GM19324 (cell line): Measurements from ENCODE around the gene STN1.

ENCODE experiments used
- ATAC-seq: cut with Tn5 transposase; IDR thresholded peaks from one replicate; pipeline ENCODE4 v1.9.1; 2021; ENCODE audit warnings: mild to moderate bottlenecking, moderate library complexity; ENCODE audit not compliant: unreplicated experiment, low FRiP score

STN1 gene

DNA sequence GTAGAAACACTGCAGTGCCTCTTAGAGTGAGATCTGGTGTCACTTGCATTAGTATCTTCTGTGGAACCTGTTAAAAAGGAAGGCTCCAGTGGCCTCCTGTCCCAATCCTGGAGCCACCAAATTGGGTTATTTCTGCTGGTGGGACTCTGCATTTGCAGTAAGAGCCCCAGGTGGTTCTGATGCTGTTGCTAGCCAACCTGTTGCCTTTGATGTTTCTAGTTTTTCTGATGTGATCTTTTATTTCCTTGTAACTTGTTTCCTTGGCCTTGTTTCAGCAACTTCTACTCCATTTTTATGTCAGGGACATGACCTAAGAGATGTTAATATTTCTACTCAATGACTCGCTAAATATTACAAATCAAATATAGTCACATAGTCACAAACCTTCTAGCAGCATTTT is 12.5 kb upstream of the STN1 start:
- no peak for ATAC-seq

DNA sequence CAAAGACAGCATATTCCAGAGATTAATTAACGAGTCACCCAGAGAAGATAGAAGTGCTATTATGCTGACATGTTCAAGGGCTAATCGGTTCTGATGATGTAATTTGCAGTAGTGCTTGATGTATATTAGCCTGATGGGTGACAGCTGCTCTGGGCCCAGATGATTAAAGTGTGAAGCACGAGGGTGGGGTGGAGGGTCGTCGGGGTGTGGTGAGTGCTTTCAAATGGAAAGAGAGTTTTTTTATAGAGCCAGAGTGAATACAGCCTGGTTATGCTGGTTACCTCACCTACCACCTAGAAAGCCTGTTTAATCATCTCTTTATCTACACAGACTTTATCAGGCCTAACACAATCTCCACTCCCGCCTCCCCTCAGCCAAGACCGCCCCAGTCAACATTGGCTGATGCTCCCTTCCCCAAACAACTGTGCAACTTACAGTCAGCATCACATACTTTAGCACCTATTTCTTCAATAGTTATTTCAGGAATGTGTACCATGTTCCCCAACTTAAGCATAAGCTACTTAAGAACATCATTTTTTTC is 11.5 kb upstream of the STN1 start:
- no peak for ATAC-seq

DNA sequence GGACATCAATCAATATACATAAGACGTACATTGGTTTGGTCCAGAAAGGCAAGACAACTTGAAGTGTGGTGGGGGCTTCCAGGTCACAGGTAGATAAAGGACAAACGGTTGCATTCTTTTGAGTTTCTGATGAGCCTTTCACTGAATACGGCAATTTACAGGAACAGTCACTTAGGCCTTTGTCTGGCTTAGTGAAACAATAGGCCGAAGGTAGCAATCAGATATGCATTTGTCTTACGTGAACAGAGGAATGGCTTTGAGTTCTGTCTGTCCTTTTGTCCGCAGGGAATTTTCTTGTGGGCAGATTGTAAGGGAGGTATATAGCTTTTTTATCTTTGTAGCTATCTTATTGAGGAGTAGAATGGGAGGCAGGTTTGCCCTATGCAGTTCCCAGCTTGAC is 10.8 kb upstream of the STN1 start:
- ATAC-seq, result no peak

DNA sequence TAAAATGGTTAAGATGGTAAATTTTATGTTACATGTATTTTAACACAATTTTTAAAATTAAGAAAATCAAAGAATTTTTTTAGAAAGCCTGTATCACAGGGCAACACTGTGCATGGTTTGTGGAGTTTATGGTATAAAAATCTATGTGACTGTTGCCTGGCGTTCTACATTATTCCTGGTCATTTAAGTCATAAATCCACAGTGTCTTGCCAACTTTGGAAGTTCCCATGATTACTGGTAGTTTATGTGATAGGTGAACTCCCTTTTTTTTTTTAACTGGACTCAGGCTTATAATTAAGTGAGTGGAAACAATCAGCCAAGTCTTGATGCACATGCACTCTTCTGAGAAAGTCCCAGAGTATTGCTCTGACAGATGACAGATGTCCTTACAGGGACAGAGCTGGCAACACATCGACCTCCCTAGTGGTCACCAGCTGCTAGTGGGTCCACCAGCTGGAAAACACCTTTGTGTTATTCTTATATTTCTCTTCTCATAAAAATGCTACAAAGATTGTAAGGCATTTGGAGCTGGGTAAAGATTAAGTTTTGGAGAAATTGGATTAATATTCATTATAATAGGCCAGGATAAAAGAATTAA is 8.8 kb upstream of the STN1 start:
- ATAC-seq, result no peak

DNA sequence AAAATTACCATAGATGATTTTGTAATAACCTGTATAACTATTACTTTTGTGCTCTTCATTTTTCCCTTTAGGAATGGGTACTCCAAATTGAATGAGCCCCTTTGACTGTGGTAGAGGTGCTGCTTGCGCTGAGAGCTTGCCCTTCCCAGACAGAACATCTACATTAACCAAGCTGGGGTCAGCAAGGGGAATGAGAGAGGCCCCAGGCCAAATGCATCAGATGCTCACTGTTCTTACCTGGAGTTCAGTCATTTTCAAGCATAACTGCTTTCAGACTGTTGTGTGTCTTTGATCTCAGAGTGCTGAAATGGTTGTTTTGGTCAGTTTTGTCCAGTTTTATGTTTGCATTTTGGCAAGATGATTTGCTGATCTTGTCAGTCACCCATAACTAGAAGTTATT is 7.6 kb upstream of the STN1 start:
- no peak for ATAC-seq

DNA sequence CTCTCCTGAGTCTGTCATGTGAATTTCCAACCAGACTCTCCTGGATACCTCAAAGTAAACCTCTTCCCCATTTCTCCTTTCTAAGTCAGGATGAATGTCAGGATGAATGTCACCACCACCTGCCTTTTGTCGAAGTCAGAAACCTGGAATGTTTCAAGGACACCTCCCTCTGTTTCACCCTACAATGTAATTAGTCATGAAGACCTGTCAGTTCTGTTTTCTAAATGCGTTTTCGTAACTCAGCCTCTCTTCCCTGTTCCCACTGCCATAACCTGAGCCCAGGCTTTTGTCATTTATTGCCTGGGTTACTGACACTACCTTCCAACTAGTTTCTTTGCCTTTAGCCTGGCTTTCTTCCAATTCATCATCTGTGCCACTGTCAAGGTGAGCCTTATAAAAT is 5.5 kb upstream of the STN1 start:
- no peak for ATAC-seq

DNA sequence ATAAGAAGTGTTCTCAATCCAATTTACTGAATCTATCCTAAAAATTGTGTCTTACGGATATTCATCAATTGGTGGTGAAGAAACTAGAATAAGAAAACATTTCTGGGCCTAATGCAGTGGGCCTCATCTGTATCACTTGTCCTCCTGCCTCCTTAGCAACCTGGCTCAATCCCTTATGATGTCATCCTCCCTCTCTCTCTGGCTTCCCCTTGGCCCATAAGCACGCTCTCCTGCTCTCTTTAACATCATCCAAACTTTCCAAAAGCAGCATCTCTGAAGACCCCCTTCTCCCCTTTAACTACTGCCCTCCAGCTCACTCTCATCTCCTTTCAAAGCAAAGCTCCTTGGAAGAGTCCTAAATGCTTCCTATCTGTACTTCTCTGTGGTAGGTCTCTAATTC is 4.7 kb upstream of the STN1 start:
- no peak for ATAC-seq

DNA sequence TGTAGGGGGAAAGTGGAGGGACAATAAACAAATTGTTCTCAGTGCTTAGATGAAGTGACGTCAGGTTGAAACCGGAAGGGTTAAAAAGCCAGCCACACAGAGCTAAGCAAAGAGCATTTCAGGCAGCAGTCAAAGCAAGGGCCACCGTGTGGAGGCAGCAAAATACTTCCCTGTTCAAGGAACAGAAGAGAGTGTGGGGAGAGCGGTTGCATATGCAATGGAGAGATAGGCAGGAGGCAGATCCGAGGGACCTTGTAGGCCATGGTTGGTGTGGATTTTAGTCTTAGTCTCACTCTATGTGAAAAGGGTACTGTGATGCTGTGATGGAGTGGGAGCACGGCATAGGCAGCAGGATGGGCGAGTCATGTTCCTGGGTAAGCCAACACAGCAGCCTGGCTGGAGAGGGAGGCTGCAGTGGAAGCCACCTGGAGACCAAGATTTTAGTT is 3.8 kb upstream of the STN1 start:
- no peak for ATAC-seq

DNA sequence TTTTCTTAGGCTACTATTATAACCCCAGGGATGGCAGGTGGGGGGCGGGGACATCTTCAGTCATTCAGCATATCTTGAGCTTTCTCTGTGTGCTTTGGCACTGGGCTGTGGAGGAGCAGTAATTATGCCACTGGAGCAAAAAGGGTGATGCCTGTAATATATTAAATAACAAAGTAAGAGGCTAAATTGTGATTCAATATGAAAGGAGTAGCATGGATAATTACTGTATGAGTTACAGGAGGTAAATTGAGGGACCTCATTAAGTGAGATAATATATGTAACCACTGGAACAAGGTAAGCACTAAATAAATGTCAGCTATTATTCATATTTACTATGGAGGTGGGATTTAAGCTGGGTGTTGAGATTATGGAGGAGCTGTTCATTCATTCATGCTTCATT is 3.3 kb upstream of the STN1 start:
- no peak for ATAC-seq

DNA sequence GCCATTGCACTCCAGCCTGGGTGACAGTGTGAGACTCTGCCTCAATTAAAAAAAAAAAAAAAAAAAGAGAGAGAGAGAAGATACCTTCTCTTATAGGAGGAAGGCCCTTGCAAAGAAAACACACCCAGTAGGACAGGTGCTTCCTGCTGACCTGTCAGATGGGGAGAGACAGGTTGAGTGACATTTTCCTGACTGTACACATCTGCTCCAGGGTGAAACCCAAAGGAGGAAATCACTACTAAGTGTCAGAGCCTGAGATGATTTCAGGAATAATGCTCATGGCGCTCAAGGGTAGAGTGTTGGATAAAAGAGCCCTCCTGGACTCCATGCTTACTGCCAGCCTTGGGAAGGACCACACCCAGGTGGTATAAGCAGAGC is 1.7 kb upstream of the STN1 start:
- no peak for ATAC-seq

DNA sequence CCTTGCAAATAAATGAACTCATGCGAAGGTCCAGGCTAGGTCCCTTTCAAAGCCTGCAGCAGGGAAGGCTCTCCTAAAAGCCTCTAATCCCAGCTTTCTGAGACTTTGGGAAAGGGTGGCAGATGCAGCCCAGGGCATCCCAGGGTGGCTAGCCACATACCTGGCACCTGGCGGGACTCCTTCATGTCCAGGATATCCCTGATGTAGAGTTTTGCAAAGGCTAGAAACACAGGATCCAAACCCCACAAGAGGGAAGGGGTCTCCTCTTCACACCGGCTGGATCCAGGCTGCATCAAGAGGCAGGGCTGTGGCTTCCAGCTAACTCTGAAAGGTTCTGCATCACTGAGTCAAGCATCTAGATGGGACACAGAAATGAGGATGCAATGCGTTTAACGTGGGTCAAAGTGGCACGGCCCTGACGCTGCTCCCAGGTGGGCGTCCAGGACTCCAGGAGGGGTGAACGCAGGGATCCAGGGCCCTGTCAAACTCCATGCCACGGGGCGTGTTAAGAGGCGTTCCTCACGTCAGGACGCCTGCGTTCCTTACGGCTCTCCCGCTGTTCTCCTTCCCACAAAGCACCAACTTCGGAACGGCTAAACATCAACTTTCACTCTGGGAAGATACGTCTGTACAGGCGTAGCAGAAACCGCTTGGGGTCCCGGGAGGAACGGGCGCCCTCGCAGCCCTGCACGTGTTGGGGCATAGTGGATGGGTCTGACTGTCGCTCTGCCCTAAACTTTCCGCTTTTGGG is 507 bp downstream of the STN1 start:
- peak; percentile 3 for ATAC-seq

DNA sequence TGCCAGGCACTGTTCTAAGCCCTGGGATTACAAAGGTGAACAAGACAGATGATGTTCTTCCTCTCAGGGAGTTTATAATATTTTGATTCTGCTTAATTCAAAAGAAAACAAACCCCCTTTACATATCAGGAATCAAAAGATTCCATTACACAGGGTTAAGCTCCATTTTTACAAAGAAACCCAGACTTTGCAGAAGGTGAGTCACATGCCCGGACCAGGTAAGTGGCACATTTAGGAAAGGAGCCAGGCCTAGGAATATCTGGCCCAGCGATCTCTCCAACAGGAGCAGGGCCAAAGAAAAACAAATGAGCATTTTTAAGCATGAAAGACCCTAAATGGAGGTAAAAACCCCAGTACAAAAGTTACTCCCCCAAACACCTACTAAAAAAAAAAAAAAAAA is 1.1 kb downstream of the STN1 start:
- ATAC-seq, result no peak

DNA sequence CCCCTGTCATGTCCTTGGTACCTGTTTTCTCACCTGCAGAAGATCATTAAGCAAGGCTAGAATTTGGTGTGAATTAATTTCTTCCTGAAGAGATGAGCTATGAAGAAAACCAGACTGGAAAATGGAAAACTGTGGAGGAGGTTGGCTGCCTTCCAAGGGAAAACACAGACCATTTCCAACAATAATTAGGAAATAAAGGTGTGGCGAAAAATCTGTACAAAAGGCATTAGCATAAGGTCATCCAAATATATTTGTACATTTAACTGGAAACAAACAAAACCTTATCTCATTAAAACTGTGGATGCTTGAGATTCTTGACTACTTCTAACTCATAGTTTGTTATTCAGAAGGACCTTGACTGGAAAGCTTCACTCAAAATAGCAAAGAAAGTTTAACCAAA is 1.7 kb downstream of the STN1 start:
- ATAC-seq, result no peak

DNA sequence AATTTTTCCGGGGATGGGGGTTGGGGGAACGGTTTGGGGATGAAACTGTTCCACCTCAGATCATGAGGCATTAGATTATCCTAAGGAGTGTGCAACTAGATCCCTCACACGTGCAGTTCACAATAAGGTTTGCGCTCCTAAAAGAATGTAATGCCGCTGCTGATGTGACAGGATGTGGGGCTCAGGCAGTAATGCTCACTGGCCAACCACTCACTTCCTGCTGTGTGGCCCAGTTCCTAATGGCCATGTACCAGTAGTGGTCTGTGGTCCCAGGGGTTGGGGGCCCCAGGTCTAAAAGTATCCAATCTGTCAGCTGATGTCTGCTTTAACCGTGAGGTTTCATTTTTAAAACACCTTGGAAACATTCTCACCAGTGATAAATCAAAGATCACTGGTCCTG is 2.2 kb downstream of the STN1 start:
- ATAC-seq, result no peak

DNA sequence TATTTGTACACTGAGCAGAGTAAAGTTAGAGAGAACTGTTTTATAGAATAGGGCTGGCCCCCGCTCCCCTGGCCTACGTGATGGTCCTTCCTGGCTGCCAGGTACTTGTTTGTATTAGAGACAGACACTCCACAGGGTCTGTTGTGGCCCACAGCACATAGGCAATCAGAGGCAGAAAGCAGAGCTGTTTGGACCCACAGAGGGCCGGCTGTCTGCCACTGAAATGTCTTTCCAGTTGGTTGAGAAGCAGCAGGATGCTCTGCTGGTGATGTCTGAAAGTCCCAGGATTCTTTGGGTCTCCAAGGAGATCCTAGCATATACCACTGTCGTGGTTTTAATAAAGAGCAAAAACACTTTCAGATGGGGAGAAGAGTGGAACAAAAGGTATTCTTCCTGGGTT is 5.2 kb downstream of the STN1 start:
- ATAC-seq, result no peak

DNA sequence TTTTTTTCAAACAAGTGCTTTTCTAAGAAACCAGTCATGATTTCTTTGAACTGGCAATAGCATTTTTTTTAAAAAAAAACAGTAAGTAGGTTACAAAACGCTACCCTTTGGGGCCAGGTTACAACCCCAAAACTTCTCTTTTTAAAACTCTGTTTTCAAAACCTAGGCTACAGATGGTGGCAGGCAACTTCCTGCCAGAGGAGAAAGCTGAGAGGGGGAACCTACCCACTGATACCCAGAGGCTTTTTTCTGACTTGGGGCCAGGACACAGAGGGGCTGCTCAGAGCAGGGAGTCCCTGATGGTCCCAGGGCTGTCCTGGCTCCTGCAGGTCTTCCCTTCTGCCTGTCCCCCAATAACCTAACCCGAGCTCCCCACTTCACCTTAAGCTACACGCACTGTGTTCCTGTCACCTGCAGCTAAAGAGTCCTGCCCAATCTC is 6.9 kb downstream of the STN1 start:
- no peak for ATAC-seq

DNA sequence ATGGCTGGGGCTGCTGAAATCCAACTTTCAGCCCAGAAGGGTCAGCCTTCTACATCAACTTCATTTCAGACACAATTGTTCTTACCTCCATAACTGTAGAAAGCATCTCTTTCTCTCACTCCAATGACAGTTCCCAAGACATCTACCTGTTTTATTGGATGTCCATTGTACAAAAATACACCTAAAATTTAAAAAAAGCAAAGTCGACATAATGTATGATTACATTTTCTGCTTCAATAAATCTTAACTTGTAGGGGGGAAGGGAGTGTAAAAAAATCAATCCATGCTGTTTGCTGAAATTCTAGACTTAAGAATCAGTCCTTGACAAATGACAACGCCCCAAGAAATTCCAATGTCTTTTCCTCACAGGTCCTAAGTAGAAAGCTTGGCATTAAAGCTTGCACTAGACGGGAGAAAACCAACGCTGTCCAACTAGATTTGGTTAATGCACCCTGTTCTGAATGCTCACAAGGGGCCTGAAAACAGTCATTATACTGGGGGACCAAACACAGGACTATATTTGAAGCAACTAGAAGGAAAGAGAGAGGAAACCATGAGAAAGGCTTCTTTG is 7.5 kb downstream of the STN1 start:
- ATAC-seq, result no peak

DNA sequence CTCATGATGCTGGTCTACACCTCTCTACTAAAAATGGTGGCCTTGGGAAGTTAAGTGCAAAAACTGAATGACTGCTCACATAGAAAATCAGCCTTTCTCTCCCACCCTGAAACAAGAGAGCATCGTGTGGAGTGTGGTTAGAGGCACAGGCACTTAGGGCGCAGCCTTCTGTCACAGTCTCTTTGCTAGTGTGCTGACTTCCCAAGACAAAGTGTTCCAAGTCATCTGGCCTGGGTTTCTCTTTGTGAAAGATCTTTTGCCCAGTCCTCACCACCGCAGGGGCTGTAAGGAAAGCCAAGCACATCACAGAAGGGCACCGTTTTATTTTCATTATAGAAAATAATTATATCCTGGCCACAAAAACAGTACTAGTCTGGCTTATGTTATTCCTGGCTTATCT is 12.5 kb downstream of the STN1 start:
- no peak for ATAC-seq

DNA sequence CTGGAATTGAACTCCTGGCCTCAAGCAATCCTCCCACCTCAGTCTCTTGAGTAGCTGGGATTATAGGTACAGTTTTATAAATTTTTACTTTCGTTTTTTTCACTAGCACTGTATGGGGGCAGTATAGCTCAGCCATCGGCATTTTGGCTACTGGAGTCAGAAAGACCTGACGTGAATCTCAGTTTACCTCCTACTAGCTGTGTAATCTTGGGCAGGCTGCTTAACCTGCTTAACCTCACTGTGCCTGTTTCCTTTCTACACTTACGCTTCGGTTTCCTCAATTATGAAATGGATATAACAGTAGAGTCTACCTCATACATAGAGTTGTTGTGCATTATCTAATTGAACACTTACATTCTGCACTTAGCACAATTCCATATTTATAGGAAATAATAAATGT is 16.7 kb downstream of the STN1 start:
- ATAC-seq, result no peak

DNA sequence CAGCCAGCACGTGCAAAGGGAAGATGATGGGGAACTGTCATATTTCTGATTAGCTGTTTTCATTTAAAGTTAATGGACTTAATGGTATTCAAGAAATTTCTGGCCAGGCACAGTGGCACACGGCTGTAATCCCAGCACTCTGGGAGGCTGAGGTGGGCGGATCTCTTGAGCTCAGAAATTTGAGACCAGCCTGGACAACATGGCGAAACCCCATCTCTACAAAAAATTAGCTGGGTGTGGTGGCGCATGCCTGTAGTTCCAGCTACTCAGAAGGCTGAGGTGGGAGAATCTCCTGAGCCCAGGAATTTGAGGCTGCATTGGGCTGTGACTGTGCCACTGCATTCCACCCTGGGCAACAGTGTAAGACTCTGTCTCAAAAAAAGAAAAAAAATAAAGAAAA is 18.7 kb downstream of the STN1 start:
- ATAC-seq, result no peak

DNA sequence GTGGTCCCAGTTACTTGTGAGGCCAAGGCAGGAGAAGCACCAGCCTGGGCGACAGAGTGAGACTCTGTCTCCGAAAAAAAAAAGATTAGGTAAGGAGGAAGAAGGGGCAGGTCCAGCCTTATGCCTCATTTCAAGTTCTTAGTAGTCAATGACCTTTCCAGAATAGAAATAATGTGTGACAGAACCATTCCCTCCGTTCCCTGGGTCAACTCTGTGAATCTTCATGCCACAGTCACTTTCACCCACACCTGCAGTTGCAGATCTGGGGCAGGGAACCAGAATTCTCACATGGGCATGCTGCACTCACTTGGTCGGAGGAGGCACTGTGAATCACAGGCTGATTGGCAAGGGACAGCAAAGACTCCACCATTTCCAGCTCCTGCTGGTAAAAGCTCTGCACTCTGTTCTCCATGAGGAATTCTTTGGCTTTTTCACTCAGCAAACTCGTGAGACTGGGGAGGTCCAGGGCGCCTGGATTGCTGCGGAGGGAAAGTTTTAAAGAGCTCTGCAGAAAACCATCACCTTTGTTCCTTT is 20.7 kb downstream of the STN1 start:
- no peak for ATAC-seq

DNA sequence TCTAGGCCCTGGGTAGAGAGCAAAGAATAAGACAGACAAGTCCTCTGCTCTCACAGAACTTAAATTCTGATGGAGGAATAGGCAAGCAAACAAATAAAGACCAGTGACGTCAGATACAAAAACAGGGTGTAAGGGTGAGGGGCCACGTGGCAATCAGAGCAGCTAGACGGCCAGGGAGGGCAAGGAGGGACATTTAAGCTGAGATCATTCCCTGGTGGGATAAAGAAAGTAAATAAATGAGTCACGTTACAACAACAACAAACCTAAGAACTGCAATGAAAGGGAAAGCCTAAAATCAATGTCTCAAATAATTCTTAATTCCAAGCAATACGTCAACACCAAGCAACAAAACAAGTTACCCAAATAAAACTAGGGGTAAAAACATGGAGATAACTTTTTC is 21.8 kb downstream of the STN1 start:
- no peak for ATAC-seq
